Measurements from ENCODE around the gene TEK. TPM values are rescaled to one million over a fixed set of nuclear protein-coding genes. Genes with fewer than 3 reads are reported as not detected.

TEK gene
- polyA plus RNA-seq, 1 donor (not counting 4 experiments of a cell fraction or from before 2014, with no cell fraction given), result 0.03 TPM

- Histone ChIP-seq H3K36me3 (ENCODE audit: control insufficient read depth in 2 of 2, extremely low read depth in 1 of 2, insufficient read depth in 2 of 2, low read length in 2 of 2) (no peaks in the 10 kb centered on the region), H3K9me1 (ENCODE audit: control insufficient read depth, extremely low read depth, insufficient read depth, low read length) (no peaks in the 10 kb centered on the region), H4K20me1 (ENCODE audit: control insufficient read depth, extremely low read depth, insufficient read depth, low read length) (no peaks in the 10 kb centered on the region), H3K27me3 (ENCODE audit: control insufficient read depth, extremely low read depth, insufficient read depth, low read length) (no peaks in the 10 kb centered on the region), H3K4me2 (ENCODE audit: control insufficient read depth, extremely low read depth, insufficient read depth, low read depth, low read length) (peak overlapping the region; percentile 57), H3K9me3 (ENCODE audit: control insufficient read depth, low read depth, low read length) (no peaks in the 10 kb centered on the region), H3K4me3 (ENCODE audit: control insufficient read depth in 2 of 3, extremely low read depth in 1 of 3, insufficient read depth in 2 of 3, low read depth in 1 of 3, low read length in 3 of 3) (no peak overlapping the region), H3K27ac (ENCODE audit: control insufficient read depth, insufficient read depth, low read length) (peak overlapping the region; percentile 65), H3K79me2 (ENCODE audit: control insufficient read depth, insufficient read depth, low read length) (no peaks in the 10 kb centered on the region), H3K9ac (ENCODE audit: control insufficient read depth, extremely low read depth, insufficient read depth, low read length) (no peak overlapping the region), H3K4me1 (ENCODE audit: control insufficient read depth, extremely low read depth, insufficient read depth, low read length) (peaks cover 36% of the 10 kb centered on the region), H2AFZ (ENCODE audit: control insufficient read depth, low read length) (no peak overlapping the region)
- TF ChIP-seq EZH2 (IDR thresholded peaks at IDR 0.05; ENCODE audit: low read length), result no peak
- TF ChIP-seq, protein P1, sequence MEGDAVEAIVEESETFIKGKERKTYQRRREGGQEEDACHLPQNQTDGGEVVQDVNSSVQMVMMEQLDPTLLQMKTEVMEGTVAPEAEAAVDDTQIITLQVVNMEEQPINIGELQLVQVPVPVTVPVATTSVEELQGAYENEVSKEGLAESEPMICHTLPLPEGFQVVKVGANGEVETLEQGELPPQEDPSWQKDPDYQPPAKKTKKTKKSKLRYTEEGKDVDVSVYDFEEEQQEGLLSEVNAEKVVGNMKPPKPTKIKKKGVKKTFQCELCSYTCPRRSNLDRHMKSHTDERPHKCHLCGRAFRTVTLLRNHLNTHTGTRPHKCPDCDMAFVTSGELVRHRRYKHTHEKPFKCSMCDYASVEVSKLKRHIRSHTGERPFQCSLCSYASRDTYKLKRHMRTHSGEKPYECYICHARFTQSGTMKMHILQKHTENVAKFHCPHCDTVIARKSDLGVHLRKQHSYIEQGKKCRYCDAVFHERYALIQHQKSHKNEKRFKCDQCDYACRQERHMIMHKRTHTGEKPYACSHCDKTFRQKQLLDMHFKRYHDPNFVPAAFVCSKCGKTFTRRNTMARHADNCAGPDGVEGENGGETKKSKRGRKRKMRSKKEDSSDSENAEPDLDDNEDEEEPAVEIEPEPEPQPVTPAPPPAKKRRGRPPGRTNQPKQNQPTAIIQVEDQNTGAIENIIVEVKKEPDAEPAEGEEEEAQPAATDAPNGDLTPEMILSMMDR (optimal IDR thresholded peaks at IDR 0.05 in 1 of 3, IDR thresholded peaks at IDR 0.05 in 1 of 3, conservative IDR thresholded peaks at IDR 0.05 in 1 of 3; ENCODE audit: extremely low read depth in 1 of 3, insufficient read depth in 2 of 3, low read length in 3 of 3), result no peak
- dilution Hi-C loops (cut with MboI; ENCODE audit: extremely low pct_ligation_motif_present, low sequenced_read_pairs), result no loop called here
- DNase-seq (ENCODE audit: low read depth, low spot score) (no peak), FAIRE-seq (peak; percentile 5)
Observed at GRCh38 chr9:27124151-27124550, 15.1 kb downstream of the TEK start.

GRCh38 chr9:27125030-27125429 is 16.0 kb downstream of the TEK start:
- Histone ChIP-seq H3K4me2 (ENCODE audit: control insufficient read depth, extremely low read depth, insufficient read depth, low read depth, low read length) (peak overlapping the region; percentile 67), H3K79me2 (ENCODE audit: control insufficient read depth, insufficient read depth, low read length) (no peaks in the 10 kb centered on the region), H3K27me3 (ENCODE audit: control insufficient read depth, extremely low read depth, insufficient read depth, low read length) (no peaks in the 10 kb centered on the region), H3K9me3 (ENCODE audit: control insufficient read depth, low read depth, low read length) (no peaks in the 10 kb centered on the region), H4K20me1 (ENCODE audit: control insufficient read depth, extremely low read depth, insufficient read depth, low read length) (no peaks in the 10 kb centered on the region), H3K4me1 (ENCODE audit: control insufficient read depth, extremely low read depth, insufficient read depth, low read length) (peaks cover 36% of the 10 kb centered on the region), H3K9ac (ENCODE audit: control insufficient read depth, extremely low read depth, insufficient read depth, low read length) (peak overlapping the region; percentile 2), H3K36me3 (ENCODE audit: control insufficient read depth in 2 of 2, extremely low read depth in 1 of 2, insufficient read depth in 2 of 2, low read length in 2 of 2) (no peaks in the 10 kb centered on the region), H3K9me1 (ENCODE audit: control insufficient read depth, extremely low read depth, insufficient read depth, low read length) (no peaks in the 10 kb centered on the region), H3K27ac (ENCODE audit: control insufficient read depth, insufficient read depth, low read length) (peak overlapping the region; percentile 84), H3K4me3 (ENCODE audit: control insufficient read depth in 2 of 3, extremely low read depth in 1 of 3, insufficient read depth in 2 of 3, low read depth in 1 of 3, low read length in 3 of 3) (no peak overlapping the region), H2AFZ (ENCODE audit: control insufficient read depth, low read length) (no peak overlapping the region)
- TF ChIP-seq EZH2 (IDR thresholded peaks at IDR 0.05; ENCODE audit: low read length), result no peak
- TF ChIP-seq, protein P1 (optimal IDR thresholded peaks at IDR 0.05 in 1 of 3, IDR thresholded peaks at IDR 0.05 in 1 of 3, conservative IDR thresholded peaks at IDR 0.05 in 1 of 3; ENCODE audit: extremely low read depth in 1 of 3, insufficient read depth in 2 of 3, low read length in 3 of 3), result no peak
- DNase-seq (ENCODE audit: low read depth, low spot score) (peak; percentile 91), FAIRE-seq (peak; percentile 99)
- dilution Hi-C loops (cut with MboI; ENCODE audit: extremely low pct_ligation_motif_present, low sequenced_read_pairs), result no loop called here
